Right forelimb (tissue), 1 donor: ENCODE data around the gene PERP.
A peak's percentile ranks its signal among the peaks of the same experiment; 100 is the strongest.
"Not testable (repeated sequence)": the region's sequence is repeated elsewhere in the genome, so short reads cannot be mapped to it uniquely, and the experiment has no call there.

Experiments used
- DNase-seq: peaks from one replicate; pipeline ENCODE4 v3.0.0-alpha.2; 2018

PERP gene

GRCh38 chr6:138107078-138107751 is at the start of gene PERP:
PERP (minus strand) TSS chr6:138107419; CDS start chr6:138107340, 79 bp downstream.
- peak; percentile 64 for DNase-seq

GRCh38 chr6:138155443-138155842 is 48.2 kb upstream of the PERP start:
- DNase-seq = no peak

- no peak for DNase-seq
Measured at GRCh38 chr6:138146544-138146943, 39.3 kb upstream of the PERP start.

- DNase-seq = no peak
Measured at GRCh38 chr6:138145402-138145801, 38.2 kb upstream of the PERP start.

GRCh38 chr6:138142806-138143205 is 35.6 kb upstream of the PERP start:
- DNase-seq = no peak

- no peak for DNase-seq
Measured at GRCh38 chr6:138129190-138129589, 22.0 kb upstream of the PERP start.

GRCh38 chr6:138128096-138128495 is 20.9 kb upstream of the PERP start:
- DNase-seq = no peak

GRCh38 chr6:138124096-138124495 is 16.9 kb upstream of the PERP start:
- no peak for DNase-seq

GRCh38 chr6:138119976-138120375 is 12.8 kb upstream of the PERP start:
- DNase-seq = no peak

GRCh38 chr6:138119229-138119628 is 12.0 kb upstream of the PERP start:
- DNase-seq = not testable (repeated sequence)

- no peak for DNase-seq
Measured at GRCh38 chr6:138117376-138117914, 10.2 kb upstream of the PERP start.

- DNase-seq = no peak
Measured at GRCh38 chr6:138116661-138116999, 9.4 kb upstream of the PERP start.

- DNase-seq = no peak
Measured at GRCh38 chr6:138115877-138116660, 8.8 kb upstream of the PERP start.

- DNase-seq = no peak
Measured at GRCh38 chr6:138115201-138115600, 8.0 kb upstream of the PERP start.

- DNase-seq = no peak
Measured at GRCh38 chr6:138113588-138114210, 6.5 kb upstream of the PERP start.

- no peak for DNase-seq
Measured at GRCh38 chr6:138110229-138110628, 3.0 kb upstream of the PERP start.

GRCh38 chr6:138109042-138109997 is 2.1 kb upstream of the PERP start:
- DNase-seq = peak; percentile 79

- no peak for DNase-seq
Measured at GRCh38 chr6:138107752-138108592, 753 bp upstream of the PERP start.

GRCh38 chr6:138106665-138107077 is 548 bp downstream of the PERP start:
- no peak for DNase-seq

- DNase-seq = no peak
Measured at GRCh38 chr6:138105880-138106664, 1.1 kb downstream of the PERP start.

- no peak for DNase-seq
Measured at GRCh38 chr6:138105446-138105845, 1.8 kb downstream of the PERP start.
